Stimulated activated CD8-positive, alpha-beta memory T cell treated with anti-CD3 and anti-CD28 coated beads, Interleukin-12 subunit alpha, Interleukin-12 subunit beta, amount 100 ng/mL, for 24 hours (primary cell): Measurements from ENCODE around the gene IL19.

ENCODE experiments used
- DNase-seq: peaks from one replicate; pipeline ENCODE4 v3.0.0-alpha.2; 2020; ENCODE audit errors: extremely low read depth

The IL19 gene

GRCh38 chr1:206856674-206857464 is 86.3 kb downstream of the IL19 start:
- no peak for DNase-seq

- no peak for DNase-seq
Measured at GRCh38 chr1:206859082-206859521, 88.5 kb downstream of the IL19 start.

DNA sequence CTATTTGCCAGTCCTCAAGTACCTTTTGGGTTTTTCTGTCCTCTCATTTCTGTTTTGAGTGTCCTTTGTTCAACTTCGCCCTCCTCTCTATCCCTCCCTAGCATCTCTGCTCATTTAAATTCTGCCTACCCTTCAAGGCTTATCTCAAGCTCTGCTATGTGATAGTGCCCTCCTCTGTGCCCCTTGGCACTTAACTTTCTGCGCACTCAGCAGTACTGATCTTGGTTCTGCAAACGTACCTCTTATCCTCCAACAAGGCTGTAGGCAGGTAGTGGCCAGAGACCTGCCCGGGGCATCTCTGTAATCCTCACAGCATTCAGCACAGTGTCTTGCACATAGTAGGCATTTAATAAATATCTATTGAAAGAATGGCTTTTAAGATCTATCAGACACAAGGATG is 89.6 kb downstream of the IL19 start:
- DNase-seq: no peak

DNA sequence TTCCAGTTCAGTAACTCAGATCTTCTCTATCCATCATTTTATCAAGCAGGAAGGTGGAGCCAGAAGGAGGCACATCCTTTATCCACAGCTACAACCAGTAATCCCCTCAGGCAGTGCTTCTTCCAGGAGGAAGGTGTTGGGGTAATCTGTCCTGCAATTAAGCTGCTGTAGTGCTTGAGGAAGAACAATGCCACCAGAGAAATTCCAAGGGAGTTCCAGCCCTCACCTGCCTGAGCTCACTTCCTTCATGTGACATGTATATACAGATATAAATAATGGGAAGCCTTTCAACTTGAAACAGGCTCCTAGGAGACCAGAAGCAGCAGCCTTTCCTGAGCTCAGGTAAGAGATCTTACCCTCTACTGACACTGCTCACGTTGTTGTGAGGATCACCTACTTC is 92.7 kb downstream of the IL19 start:
- DNase-seq: no peak

DNA sequence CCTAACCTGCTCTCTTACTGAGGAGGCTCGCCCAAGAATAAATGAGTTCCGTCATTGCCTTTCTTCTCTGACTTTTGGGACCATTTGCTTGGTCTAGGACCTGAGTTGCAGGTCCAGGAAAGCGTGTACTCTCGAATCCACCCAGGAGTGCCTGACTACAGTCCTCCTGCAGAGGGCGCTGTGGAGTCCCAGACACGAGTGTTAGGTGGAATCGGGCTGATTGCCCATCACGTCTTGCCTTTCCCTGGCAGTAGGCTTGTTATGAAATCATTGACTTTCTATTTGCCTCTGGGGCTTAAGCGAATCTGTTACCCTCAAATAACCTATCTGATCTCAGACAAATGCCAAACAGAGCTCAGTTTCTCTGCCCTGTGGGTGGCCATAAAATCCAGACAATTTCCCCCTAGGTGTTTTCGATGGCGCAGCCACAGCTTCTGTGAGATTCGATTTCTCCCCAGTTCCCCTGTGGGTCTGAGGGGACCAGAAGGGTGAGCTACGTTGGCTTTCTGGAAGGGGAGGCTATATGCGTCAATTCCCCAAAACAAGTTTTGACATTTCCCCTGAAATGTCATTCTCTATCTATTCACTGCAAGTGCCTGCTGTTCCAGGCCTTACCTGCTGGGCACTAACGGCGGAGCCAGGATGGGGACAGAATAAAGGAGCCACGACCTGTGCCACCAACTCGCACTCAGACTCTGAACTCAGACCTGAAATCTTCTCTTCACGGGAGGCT is 94.5 kb downstream of the IL19 start, which contains the start of gene IL20:
IL20 (plus strand) TSS at position 685 of the 733 bp plus-strand sequence. CDS start 230 bp downstream, outside the sequence.
- peak; percentile 54 for DNase-seq

GRCh38 chr1:206866062-206866461 is 95.5 kb downstream of the IL19 start:
- no peak for DNase-seq

DNA sequence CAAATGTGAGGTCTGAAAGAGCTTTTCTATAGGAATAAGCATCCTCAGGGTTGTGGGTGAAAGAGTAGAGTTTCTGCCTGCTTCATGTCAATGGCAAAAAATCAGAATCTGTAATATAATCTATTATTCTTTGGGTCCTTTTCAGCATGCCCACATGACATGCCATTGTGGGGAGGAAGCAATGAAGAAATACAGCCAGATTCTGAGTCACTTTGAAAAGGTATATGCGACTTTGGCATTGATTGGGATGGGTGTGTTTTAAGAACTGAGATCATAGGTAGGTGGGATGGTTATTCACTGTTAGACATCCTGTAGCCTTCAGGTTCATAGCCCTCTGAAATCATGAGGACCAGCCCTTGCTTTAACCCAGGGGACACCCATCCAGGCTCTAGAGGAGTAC is 96.7 kb downstream of the IL19 start:
- DNase-seq: no peak

DNA sequence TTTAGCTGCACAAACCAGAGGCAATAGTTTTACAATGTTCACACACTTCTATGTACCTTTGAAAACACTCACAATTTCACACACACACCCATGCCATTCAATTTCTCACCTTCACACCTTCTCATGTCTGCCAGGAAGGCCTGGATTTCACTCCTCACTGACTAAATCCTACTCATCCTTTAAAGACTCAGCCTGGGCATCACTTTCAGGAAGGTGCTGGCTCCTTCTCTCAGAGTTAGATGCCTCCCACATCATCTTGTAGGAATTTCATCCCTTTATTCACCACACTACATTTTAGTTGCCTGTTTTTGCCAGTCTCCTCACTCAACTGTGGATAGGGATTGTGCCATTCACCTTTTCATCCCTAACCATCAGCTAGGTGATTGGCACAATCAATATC is 97.1 kb downstream of the IL19 start:
- DNase-seq: no peak

- no peak for DNase-seq
Measured at GRCh38 chr1:206868264-206868663, 97.7 kb downstream of the IL19 start.

DNA sequence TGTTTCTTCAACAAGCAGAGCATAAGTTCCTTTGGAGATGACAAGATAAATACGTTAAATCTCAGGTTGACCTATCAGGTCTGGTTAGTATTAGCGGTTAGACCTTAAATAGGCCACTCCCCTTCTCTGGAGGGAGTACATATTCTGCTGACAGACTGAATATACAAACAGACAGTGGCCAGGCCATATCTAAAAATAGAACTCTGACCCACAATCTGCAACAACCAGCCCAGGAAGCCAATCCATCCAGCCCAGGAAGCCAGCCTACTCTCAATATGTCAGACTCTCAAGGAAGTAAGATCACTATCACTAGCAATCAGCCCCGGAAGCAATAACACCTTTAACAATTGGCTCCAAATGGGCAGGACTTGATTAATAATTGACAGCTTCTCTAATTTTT is 101.6 kb downstream of the IL19 start:
- DNase-seq: no peak

DNA sequence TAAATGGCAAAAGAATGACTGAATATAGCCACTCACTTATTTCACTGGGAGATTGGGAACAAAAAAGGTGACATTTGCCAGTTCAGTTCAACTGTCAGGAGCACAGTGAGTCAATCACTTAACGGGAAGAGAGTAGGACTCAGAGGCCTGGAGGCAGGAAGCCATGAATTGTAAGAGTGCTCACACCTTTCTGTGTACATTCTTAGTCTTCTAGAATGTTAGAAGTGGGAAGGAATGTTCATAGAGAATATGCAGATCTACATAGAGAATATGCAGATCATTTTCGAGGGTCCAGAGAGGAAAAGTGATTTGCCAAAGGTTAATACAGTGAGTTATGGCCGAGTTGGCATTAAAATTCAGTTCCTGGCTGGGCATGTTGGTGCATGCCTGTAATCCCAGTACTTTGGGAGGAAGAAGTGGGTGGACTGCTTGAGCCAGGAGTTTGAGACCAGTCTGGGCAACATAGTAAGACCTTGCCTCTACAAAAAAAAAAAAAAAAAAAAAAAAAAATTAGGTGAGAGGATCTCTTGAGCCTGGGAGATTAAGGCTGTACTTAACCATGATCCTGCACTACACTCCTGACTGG is 103.1 kb downstream of the IL19 start:
- DNase-seq: no peak

GRCh38 chr1:206875752-206876377 is 105.3 kb downstream of the IL19 start:
- no peak for DNase-seq

DNA sequence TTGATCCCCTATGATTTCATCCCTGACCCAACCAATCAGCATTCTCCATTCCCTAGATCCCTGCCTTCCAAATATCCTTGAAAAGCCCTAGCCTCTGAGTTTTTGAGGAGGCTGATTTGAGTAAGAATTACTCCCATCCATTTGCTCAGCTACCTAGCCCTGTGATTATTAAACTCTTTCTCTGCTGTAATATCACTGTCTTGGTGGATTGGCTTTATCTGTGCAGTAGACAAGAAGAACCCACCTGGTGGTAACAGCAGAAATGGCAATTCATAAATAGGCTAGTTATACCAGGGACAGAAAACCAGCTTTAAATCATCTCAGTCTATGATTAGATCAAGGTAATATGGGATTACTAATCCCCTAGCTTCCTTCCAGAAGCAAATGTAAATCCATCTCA is 107.9 kb downstream of the IL19 start:
- no peak for DNase-seq

DNA sequence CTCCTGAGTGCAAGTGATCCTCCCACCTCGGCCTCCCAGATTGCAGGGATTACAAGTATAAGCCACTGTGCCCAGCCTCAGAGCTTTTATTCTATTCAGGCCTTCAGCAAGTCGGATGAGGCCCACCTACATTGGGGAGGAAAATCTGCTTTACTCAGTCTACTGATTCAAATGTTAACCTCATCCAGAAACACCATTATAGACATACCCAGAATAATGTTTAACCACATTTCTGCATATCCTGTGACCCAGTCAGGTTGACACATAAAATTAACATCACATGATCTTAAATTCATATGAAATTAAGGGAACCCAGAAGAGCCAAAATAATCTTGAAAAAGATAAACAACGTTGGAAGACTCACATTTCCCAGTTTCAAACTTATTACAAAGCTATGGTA is 109.7 kb downstream of the IL19 start:
- no peak for DNase-seq

DNA sequence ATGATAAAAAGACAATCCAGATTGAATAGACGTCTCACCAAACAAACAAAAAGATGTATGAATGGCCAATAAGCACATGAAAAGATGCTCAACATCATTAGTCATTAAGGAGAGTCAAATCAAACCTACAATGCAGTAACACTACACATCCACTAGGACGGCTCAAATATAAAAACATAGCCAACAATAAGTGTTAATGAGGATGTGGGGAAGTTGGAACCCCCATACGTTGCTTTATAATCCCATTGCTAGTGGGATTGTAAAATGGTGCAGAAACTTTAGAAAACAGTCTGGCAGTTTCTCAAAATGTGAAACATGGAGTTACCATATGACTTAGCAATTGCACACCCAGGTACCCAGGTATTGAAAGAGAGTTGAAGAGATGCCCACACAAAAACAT is 112.0 kb downstream of the IL19 start:
- no peak for DNase-seq

GRCh38 chr1:206883160-206883559 is 112.6 kb downstream of the IL19 start:
- no peak for DNase-seq

DNA sequence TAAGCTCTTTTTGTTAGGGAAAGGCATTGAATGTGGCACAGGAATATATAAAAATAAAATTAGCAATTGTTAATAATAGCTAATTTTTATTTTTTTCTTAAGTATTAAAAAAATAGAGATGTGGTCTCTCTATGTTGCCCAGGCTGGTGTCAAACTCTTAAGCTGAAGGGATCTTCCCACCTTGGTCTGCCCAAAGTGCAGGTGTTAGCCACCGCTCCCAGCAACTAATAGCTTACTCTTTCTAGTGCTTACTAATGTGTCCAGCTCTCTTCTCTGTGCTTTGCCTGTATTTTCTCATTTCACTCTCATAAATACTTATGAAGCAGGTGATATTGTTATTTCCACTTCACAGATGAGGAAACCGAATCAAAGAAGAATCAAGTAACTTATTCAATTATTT is 113.3 kb downstream of the IL19 start:
- DNase-seq: no peak

DNA sequence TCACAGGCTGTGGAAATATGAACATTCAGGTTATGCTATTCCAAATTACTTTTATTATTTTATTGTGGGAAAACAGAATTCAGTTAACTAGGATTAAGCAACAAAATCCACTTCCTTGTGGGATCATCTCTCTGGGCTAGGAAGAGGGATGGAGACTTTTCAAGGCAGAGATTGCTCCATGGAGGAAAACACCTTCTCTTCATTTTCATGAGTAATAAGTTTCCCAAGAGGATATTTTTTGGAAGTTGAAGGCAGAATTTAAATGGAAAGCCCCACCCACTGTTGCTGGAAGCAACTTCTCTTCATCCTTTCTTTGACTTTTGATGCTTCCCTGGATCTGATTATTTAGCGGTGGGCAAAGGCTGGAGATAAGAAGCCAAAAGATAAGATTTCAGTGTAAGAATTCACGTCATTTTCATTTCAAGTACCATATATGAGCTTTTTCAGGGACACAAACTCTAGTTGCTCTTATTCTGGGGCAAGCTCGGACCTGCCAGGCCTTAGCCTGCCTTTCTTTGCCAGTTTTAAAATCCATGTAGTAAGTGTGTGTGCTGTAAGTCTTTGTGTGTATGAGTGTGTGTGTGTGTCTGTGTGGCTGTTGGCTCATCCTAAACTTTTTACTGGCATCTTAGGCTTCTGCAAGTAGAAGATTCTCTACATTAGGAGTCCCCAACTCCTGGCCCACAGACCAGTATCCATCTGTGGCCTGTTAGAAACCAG is 114.9 kb downstream of the IL19 start:
- no peak for DNase-seq

- no peak for DNase-seq
Measured at GRCh38 chr1:206886831-206887230, 116.3 kb downstream of the IL19 start.

- no peak for DNase-seq
Measured at GRCh38 chr1:206887701-206888100, 117.1 kb downstream of the IL19 start.
